GM18907 (cell line): ENCODE measurements around the gene TCTN3.
"Not testable (repeated sequence)": the region's sequence is repeated elsewhere in the genome, so short reads cannot be mapped to it uniquely, and the experiment has no call there.

Experiments
- ATAC-seq: cut with Tn5 transposase; IDR thresholded peaks from one replicate; pipeline ENCODE4 v1.9.1; 2021; ENCODE audit warnings: mild to moderate bottlenecking, moderate library complexity; ENCODE audit not compliant: unreplicated experiment

TCTN3 gene

DNA sequence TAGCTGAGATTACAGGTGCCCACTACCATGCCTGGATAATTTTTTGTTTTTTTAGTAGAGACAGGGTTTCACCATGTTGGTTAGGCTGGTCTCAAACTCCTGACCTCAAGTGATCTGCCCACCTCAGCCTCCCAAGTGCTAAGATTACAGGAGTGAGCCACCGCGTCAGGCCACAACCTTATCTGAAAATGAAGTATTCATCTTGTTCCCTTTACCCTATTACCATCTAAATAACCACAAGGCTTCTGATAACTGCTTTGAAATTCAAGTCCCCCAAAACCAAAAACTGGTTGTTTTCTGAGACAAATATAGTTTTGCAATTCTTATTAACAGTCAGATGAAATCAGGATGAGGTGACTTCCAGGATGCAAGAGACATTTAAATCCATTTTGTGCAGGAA is 2.4 kb downstream of the TCTN3 start:
- no peak for ATAC-seq

DNA sequence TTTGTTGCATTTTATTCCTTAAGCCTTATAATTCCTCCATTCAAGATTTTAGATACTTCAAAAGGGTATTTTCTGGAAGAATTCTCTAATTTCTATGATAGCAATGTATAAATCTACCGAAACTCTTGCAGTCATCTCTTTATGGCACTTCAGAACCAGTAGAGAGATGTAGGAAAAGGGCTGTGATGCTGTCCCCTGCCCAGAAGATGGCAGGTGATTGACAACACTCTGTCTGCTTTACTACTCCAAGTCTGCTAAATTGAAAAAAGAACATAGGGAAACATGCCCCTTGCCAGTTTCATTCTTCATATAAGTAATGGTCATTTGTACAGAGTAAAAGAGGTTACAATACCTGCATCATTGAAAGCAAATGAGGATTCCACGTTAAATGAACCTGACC is 5.1 kb downstream of the TCTN3 start:
- no peak for ATAC-seq

DNA sequence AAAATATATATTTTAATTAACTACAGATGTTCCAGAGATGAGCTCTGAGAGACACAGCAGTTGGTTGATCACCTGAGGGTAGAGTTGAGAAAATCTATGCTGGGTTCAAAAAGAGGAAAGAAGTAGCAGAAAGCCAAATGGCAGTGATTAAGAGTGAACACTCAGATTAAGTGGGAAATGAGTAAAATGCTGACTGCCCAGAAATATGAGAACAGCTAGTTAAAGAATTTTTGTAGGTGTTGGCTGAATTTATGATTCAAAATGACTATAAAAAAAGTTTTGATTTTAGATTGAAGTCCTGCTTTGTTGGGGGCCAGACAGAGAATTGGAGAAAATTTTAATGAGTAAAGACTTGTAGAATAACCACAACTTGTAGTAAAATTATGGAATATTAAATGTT is 9.8 kb downstream of the TCTN3 start:
- no peak for ATAC-seq

DNA sequence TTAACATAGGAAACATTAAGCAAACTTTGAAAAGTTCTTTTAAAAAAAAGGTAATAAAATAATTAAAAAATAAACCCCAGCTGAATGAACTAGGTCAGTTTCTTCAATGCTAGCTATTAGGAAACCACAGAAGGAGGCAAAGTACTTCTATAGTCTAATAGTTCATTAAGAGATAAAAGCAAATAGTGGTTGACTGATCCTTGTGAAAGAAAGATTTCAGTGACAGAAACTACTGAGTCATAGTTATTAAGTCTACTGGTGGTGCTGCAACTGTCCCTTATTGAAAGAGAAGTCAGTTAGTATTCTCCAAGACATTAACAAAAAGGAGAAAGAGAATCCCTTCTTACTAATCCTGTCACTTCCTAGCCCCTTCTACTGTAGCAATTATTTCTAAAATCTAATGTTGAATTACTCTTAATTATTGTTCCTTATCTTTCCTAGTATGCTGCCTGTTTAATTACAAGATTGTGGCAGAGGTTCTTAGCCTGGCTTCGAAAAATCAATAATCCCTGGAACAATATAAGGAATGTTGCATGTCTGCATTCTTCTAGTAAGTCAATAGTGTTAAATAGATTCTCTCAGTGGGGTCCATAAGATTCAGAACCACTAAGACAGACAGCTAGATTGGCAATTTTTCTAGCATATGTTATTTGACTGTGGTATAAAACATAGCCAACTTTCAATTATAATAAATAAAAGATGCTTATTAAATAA is 18.2 kb downstream of the TCTN3 start:
- ATAC-seq, result no peak

DNA sequence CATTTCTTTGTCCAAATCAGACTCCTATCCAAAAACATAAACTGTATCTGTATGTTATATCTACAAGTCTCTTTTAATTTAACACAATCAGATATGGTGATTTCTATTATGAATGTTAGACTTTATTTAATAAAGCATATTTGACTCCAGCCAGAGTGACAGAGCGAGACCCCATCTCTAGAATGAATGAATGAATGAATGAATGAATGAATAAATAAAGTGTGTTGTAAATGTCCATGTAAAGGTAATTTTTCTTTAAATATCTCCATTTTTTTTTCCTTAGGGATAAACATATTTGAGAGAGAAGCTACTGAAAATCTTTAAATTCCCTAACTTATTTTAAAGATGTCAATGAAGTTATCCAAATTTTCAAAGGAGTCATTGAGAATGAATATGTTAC is 19.1 kb downstream of the TCTN3 start:
- ATAC-seq, result no peak

DNA sequence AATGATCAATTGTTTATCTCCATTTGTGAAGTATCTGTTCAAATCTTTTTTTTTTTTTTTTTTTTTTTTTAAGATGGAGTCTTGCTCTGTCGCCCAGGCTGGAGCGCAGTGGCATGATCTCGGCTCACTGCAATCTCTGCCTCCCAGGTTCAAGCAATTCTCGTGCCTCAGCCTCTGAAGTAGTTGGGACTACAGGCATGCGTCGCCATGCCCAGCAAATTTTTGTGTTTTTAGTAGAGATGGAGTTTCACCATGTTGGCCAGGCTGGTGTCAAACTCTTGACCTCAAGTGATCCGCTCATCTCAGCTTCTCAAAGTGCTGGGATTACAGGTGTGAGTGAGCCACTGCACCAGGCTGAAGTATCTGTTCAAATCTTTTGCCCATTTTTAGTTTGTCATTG is 21.1 kb downstream of the TCTN3 start:
- ATAC-seq, result not testable (repeated sequence)

DNA sequence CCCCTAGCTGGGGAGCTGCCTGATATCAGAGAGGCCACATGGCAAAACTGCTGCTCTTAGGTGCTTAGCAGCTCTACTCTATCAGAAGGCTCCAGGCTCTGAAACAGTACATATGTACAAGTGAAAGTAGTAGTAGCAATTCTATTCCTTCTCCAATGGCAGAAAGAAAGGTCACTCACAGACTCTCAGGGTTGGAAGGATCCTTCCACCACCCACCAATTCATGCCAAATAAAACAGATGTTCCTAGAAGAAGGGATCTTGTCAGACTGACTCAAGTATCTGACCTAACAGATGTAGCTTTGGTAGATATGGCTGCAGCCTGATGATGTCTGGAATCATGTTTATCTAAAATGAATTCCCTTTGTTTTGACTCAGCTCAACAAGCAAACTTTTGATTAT is 29.2 kb downstream of the TCTN3 start:
- no peak for ATAC-seq

DNA sequence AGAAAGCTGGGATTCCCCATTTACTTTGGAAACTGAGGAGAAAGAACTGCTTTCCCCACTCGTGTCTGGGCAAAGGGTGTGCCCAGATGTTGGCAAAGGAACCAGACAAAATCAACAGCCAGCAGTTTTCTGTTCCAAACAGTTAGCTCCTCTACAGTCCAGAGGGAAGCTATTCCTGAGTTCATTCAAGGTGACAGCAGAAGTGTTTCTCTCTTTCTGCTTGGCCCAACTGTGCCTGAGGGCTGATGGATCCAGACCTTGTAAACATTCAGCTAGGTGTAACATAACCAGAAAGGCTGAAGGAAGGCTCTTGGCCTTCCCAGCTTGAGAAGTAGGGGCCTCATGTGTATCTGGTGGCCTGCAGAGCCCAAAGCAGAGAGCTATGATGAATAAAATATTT is 30.2 kb downstream of the TCTN3 start:
- ATAC-seq, result no peak

GRCh38 chr10:95661818-95662217 is 31.9 kb downstream of the TCTN3 start:
- ATAC-seq, result no peak

DNA sequence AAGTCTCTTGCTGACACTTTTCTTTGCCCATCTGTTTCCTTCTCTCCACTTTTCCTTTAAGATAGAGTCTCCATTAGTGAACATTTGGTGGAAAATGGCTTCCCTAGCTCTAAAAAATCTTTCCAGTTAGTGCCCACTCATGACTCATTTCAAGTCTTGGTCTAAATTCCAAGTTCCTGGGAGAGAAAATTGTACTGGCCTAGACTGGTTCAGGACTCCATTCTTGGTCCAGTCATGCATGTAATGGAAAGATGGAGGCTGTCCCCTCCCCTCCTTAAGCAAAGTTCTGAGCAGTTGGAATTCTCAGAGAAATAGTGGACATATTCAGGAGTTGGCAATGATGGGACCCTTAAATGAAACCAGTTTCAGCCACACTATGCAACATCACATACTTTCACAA is 33.4 kb downstream of the TCTN3 start:
- no peak for ATAC-seq

- no peak for ATAC-seq
Measured at GRCh38 chr10:95657250-95657649, 36.5 kb downstream of the TCTN3 start.

GRCh38 chr10:95656291-95657164 is 37.2 kb downstream of the TCTN3 start, which contains the start of gene ALDH18A1:
ALDH18A1 (minus strand) TSS chr10:95656711; CDS start chr10:95653377, 3,334 bp downstream.
- ATAC-seq, result peak; percentile 94

DNA sequence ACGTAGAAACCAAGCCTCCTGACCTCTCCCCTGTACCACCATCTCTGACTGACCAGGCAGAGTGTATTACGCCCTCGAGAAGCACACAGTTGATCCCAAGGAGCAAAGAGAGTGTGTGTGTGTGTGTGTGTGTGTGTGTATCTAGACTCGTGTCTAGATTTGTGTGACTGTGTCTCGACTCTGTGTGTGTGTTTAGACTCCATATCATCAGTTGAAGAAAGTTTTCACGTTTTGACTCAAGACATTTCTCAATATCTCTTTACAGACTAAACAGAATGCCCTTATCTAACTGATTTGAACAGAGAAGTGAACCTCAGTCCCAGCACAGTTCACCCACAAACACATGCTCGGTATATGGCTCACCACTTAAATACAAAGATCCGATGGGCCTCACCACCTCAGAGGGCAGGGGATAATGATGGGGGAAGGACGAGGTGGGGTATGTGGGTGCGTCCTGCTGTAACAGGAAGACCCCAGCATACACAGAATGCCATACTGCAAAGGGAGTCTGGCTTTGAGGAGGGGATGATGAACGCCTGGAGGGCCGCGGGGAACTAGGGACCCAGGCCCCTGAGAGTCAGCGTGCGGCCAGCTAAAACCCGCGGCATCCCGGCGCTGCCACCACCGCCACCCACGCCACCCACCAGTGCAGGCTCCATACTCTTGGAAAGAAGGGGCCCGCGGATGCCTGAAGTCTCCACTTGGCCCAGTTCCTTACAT is 38.0 kb downstream of the TCTN3 start:
- ATAC-seq, result peak; percentile 22

- no peak for ATAC-seq
Measured at GRCh38 chr10:95653895-95654294, 39.8 kb downstream of the TCTN3 start.

- ATAC-seq, result no peak
Measured at GRCh38 chr10:95651346-95652060, 42.2 kb downstream of the TCTN3 start.

GRCh38 chr10:95650232-95650631 is 43.5 kb downstream of the TCTN3 start:
- no peak for ATAC-seq

DNA sequence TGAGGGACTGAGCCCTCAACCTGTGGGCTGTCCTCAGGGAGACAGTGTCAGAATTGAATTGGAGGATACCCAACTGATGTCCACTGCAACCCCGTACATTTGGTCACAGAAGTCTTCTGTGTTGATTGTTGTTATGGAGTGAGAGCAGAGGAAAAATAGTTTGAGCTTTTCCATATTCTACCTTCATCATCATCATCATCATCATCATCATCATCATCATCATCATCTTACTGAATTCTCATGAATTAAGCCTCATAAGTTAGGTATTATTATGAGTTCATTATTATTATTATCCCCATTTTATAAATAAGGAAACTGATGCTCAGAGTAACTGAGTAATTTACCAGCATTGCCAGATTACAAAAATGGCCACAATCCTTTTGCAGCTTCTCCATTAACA is 45.6 kb downstream of the TCTN3 start:
- ATAC-seq, result no peak

DNA sequence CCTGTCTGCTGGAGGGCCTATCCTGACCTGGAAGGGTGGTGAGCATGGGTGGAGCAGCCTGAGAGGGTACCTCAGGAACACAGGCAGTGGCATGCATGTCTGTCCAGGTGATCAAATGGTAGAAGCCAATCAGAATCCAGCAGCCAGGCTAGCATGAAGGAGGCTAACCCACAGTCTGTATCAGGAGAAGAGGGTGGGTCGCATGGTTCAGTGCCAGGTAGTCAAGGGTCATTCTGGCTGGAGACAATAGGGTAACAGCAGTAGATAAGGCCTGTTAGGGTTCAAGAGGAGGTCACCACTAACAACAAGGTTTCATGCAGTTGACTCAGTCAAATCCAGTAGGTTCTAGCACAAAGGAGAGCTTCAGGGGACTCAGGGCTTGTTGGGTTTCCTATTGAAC is 47.6 kb downstream of the TCTN3 start:
- ATAC-seq, result no peak

- ATAC-seq, result no peak
Measured at GRCh38 chr10:95644901-95645300, 48.8 kb downstream of the TCTN3 start.

GRCh38 chr10:95640891-95641315 is 52.8 kb downstream of the TCTN3 start:
- ATAC-seq, result no peak

GRCh38 chr10:95637911-95638310 is 55.8 kb downstream of the TCTN3 start:
- no peak for ATAC-seq
